ENCODE data around the gene ARL4D.

DNA sequence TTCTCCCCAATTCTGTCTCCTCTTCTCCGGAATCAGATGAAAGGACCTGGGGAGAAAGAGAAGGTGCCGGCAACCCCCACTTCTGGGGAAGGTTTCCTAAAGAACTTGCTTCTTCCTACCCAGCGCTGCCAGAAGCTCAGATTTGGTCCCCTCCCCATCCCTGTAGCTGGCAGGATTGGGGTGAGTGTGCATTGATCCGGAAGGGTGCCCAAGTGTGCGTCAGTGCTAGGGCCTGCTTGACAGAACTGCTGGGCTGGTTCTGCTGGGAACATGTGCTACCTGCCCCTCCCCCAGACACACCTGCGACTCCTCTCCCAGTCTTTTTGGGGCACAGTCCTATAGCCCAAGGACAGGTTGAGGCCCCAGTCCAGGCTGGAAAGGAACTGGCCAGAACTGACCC is 3.3 kb downstream of the ARL4D start:
- TF ChIP-seq, protein P1, sequence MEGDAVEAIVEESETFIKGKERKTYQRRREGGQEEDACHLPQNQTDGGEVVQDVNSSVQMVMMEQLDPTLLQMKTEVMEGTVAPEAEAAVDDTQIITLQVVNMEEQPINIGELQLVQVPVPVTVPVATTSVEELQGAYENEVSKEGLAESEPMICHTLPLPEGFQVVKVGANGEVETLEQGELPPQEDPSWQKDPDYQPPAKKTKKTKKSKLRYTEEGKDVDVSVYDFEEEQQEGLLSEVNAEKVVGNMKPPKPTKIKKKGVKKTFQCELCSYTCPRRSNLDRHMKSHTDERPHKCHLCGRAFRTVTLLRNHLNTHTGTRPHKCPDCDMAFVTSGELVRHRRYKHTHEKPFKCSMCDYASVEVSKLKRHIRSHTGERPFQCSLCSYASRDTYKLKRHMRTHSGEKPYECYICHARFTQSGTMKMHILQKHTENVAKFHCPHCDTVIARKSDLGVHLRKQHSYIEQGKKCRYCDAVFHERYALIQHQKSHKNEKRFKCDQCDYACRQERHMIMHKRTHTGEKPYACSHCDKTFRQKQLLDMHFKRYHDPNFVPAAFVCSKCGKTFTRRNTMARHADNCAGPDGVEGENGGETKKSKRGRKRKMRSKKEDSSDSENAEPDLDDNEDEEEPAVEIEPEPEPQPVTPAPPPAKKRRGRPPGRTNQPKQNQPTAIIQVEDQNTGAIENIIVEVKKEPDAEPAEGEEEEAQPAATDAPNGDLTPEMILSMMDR (IDR thresholded peaks at IDR 0.05; ENCODE audit: poor library complexity), result no peak
- no peak for TF ChIP-seq EZH2 (IDR thresholded peaks at IDR 0.05; ENCODE audit: borderline replicate concordance)
